Measurements from ENCODE around the gene SHC2.
"Not testable (repeated sequence)": the region's sequence is repeated elsewhere in the genome, so short reads cannot be mapped to it uniquely, and the experiment has no call there.

Gene SHC2

GRCh38 chr19:422213-422916 is 38.5 kb downstream of the SHC2 start:
- DNase-seq, result no peak

DNA sequence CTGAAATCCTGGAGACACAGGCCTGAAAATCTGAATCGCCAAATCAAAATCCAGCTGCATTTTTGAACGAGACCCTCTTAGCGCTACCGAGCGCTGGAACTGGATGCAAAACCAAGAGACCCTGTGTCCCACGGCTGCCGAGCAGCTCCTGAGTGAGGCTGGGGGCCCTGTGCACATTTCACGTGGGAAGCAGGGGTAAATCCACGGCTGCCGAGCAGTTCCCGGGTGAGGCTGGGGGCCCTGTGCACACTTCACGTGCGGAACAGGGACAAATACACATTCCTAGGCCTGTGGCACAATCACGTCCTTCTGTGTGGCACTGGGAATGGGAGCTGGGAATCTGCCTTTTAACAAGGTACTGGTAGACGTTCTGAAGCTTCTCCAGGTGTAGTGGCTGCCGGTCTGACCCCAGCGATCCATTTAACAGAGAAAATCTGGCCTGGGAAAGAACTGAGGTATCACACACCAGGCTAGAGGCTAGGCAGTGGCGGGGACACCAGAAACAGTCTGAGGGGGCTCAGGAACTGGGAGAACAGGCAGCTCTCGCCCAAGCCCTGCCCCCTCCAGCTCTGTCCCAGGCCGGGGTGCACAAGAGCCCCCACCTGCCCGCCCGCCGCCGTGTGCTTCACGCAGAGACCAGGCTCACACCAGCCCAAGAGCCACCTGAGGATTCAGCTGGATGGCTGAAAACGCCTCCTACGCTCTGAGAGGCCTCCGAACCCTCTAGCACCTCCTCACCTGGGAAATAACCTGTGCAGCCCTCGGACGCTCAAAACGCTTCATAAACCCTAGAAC is 40.9 kb downstream of the SHC2 start:
- DNase-seq, result no peak

DNA sequence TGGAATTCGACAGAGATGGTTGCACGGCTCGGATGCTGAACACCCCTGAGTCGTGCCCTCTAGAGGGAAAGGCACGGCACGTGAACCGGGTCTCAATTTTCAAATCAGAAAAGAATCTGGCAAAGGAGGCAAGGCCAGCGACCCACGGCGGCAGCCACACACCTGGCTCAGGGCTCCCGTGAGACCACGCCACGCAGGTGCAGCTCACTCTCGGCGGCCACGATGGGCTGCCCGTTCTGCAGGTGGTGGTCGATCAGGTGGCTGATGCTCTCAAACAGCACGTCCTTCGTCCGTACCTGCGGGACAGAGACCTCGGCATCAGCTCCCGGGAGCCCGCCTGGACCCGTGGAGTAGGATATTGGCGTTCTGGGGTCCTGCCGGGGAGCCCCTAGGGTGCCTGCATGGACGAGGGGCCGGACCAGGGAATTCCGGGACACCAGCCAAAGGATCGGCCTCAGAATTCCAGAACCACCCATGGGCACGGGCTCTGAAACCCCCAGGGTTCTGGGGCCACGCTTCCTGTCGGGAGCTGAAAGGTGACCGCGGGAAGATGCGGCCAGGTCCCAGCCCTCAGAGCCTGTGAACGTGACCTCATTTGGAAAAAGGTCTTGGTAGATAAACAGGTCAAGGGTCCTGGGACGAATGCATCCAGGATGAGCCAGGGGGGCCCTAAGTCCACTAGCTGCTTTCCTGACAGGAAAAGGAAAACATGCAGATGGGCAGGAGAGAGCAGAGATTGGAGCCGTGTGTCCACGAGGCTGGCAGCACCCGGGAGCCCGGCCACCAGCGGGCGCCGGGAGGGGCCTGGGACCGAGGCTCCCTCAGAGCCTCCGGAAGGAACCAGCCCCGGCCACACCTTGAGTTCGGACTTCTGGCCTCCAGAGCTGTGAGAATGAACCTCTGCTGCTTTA is 41.8 kb downstream of the SHC2 start:
- no peak for DNase-seq

GRCh38 chr19:416416-416815 is 44.4 kb downstream of the SHC2 start:
- no peak for DNase-seq

GRCh38 chr19:415292-415691 is 45.5 kb downstream of the SHC2 start:
- DNase-seq, result no peak

GRCh38 chr19:413756-414420 is 46.9 kb downstream of the SHC2 start:
- no peak for DNase-seq

DNA sequence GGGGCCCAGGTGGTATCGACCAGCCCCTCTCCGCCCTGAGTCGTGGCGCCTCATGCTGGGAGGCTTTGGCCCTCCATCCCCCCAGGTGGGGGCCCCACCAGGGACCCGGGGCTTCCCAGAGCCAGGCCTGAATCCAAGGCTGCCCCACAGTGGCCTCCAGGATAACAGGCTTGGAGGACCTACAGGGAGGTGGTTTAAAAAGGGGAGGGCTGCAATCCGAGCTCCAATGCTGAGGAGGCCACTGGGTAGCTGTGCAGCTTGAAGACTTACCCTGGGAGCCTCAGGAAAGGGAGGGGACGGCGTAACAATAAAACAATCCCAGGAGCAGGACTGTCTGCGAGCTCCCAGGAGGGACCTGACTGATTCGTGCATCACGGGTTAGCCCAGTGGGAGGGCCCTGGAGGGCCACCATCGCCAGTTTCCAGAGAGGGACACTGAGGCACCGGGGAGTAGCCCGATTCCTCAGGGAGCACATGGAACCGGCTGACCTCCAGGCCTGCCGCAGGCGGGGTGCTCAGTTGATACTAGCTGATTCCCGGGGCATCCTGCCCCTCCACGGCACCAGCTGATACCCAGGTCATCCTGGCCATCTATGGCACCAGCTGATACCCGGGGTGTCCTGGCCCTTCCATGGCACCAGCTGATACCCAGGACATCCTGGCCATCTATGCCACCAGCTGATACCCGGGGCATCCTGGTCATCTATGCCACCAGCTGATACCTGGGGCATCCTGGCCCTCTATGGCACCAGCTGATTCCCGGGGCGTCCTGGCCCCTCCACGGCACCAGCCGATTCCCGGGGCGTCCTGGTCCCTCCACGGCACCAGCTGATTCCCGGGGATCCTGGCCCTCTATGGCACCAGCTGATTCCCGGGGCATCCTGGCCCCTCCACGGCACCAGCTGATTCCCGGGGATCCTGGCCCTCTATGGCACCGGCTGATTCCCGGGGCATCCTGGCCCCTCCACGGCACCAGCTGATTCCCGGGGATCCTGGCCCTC is 48.2 kb downstream of the SHC2 start:
- DNase-seq, result peak; percentile 44

DNA sequence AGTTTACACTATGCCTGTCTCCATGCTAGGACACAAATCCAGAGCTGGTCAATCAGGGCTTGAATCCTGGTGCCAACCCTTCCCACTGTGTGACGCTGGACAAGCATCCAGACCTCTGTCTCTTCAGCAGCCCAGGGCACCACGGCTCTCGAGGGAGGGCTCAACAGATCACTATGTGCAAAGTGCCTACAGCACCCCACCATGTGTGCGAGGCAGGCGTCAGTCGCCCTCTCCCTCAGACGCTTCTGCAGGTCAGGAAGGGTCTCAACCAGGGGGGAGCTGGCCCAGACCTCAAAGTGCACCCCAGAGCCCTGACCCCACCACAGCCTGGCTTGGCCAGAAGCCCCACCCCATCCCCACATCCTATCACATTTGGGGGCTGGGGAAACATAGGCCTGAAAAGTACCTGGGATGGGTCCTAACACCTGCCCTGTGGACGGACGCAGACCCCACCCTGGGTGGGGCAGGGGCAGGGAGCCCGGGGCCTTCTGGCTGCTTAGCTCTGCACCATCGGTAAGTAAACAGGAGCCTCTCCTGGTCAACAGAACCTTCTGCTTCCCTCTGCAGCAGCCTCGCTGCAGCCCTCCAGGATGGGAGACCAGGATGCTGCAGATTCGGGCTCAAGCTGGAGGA is 49.0 kb downstream of the SHC2 start:
- DNase-seq, result no peak

DNA sequence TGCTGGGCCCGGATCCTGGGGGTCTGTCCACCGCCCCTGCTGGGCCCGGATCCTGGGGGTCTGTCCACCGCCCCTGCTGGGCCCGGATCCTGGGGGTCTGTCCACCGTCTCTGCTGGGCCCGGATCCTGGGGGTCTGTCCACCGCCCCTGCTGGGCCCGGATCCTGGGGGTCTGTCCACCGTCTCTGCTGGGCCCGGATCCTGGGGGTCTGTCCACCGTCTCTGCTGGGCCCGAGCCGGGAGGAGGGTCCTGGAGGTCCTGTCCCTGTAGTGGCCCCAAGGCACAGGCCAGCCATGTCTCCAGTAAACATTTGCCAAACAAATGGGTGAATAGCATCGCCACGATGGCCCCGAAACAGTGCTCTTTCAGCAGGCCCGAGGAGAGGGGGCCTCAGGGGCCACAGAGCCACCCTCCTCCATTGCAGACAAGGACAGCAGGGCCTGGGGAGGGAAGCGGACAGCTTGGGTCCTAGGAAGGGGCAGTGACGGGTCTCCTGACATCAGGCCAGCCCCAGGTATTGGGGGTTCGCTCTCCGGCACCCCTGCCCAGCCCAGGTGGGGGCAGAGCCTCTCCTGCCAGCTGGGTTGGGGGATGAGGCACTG is 49.6 kb downstream of the SHC2 start:
- not testable (repeated sequence) for DNase-seq

DNA sequence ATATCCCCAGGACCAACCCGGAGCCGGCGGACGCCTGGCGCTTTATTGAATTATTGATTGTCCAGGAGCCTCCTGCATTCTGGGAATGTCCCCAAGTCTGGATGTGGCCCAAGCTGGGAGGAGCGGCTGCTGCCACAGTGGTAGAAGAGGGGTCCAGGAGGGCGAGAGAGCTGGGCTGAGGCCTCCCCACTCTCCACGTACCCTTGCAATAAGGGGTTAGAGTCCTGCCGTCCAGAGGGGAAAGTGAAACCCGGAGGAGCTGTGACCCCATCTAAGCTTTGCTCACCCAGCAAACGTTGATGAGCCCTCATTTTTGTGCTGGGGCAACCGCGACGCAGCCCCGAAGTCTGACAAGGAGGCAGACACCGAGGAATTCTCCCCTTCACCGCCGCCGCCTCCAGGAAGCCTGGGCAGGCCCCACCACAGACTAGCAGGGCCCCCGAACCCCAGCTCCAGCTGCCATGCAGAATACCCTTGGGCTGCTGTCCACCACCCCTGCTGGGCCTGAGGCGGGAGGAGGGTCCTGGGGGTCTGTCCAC is 50.5 kb downstream of the SHC2 start:
- DNase-seq, result no peak

- DNase-seq, result no peak
Measured at GRCh38 chr19:409516-410242, 51.2 kb downstream of the SHC2 start.

GRCh38 chr19:408902-409515 is 51.8 kb downstream of the SHC2 start, which contains the start of gene C2CD4C:
C2CD4C (minus strand) TSS chr19:409147; CDS start chr19:408361, 786 bp downstream.
- no peak for DNase-seq

DNA sequence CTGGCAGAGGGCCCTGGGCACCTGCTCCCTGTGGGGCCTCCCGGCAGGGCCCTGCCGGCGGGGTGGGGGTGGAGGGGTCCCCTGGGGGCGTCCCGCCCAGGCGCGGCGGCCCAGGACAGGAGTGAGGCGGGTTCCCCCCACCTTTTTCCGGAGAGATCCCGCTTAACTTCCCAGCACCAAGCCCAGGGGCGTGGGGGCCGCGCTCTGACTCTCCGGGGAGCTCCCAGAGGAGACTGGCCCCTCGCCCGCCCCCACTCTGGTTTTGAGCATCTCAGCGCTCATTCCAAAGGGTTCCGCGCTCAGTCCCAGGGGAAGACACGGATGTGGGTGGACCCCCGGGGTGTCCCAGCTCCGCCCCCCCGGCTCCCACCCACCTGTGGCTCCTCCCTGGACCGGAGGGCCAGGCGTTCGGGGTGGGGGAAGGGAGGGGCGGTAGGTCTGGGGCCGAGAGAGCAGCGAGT is 52.4 kb downstream of the SHC2 start:
- DNase-seq, result no peak

- no peak for DNase-seq
Measured at GRCh38 chr19:407511-408440, 53.1 kb downstream of the SHC2 start.

DNA sequence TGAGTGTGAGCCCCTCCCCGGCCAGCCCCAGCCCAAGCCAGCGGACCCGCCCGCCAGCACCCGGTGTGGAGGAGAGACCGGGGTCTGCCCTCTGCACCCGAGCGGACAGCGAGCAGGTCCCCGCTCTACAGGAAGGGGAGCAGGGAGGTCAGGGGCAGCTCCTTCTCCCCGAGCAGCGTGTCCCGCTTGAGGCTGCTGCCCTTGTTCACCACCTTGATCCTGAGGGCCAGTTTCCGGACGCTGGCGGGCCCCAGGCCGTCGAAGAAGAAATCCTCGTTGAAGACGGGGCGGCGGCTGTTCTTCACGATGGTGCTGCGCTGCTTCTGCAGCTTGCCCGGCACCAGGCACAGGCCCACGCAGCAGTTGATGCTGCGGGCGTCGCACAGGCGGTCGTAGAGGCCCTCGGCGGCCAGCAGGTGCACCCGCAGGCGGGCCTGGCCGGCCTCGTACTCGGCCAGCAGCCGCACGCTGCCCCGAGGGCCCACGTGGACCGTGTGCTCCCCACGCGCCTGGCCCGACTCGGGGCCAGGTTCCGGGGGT is 53.8 kb downstream of the SHC2 start:
- no peak for DNase-seq

- DNase-seq, result no peak
Measured at GRCh38 chr19:406135-406781, 54.6 kb downstream of the SHC2 start.
